HG02852 (cell line): ENCODE data around the gene KLHL25.

Source experiments
- ATAC-seq: cut with Tn5 transposase; IDR thresholded peaks from one replicate; pipeline ENCODE4 v1.9.1; 2021; ENCODE audit warnings: mild to moderate bottlenecking, moderate library complexity; ENCODE audit not compliant: unreplicated experiment

The KLHL25 gene

DNA sequence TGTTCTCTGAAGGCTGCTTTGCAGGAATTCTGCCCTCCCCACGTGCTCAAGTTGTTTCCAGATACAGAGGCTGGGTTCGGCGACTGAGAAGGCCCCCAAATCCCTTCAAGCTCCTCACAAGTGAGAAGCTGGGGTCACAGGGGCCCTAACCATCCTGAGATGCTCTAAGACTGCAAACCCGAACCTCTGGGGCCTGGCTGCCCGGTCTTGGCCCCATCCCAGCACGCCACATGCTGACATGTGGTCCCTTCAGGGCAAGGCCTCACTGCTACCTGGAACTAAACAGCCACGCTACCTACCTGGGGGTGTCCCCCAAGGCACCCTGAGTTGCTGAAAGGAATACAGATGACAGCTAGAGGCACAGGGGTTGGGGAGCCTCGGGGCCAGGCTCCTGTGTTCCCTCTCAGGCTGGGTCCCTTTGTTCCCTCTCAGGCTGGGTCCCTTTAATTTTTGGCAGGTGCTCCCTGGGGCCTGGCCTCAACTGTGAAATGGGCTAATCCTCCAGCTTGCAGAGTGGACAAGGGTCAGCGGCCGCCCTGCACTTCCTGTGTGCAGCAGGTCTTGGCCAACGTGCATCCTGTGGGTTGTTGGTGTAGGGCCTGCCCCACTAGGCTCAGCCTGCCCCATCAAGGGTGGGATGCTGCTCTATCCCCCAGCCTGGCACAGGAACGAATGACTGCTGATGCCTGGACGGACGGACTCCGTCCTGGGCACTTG, 32.5 kb downstream of the KLHL25 start:
- no peak for ATAC-seq

DNA sequence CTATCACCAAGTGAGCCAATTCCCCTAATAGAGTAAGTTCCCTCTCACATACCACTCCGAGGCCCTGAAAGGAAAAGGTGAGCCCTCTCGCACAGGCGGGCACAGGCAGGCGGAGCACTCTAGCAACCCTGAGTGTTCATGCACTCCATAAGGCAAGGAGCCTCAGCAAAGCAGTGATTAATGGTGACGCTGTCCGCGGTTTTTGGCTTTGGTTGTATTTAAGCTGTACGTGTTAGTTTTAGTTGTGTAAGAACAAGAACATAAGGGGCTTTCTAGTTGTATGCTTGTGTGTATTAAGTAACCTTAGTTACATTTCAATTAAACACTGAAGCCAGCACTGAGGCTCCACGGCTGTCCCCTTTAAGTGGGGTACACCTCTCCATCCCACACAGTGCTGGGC, 33.1 kb downstream of the KLHL25 start:
- ATAC-seq, result no peak

DNA sequence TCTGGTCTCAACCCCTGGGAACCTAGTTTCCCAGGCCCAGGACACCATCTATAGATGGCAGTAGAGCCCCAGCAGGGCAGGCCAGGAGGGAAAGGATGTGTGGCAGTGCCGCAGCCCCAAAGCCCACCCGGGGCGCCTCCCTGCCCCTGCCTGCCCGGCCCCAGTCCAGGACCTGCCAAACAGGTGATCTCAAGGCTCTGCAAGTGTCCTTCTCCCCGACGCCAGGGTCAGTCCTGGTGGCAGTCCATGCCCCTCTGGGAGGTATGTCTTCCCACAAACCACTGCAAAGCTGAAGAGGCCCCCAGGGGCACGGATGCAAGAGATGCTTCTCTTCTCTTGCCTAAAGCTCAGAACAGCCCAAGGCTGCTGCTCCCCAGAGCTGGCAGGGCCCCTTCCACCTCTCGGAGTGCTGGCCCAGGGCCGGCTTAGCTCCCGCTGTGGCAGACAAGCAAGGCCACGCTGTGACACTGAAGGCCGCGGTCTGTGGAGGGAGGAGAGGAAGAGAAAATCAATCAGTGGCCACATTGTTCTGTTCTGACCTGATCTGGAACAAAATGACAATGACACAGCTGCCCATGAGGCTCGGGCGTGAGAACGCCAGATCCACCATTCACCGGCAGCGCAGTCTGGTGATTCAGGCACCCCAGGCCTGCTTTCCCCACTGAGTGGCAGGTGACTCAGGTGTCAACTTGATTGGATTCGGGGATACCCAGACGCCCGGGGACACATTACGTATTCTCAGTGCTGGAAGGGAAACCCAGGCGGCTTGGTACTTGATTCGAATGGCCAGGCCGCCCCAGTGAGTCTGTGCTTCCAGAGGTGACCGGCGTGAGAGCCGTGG, 34.0 kb downstream of the KLHL25 start:
- ATAC-seq, result no peak

DNA sequence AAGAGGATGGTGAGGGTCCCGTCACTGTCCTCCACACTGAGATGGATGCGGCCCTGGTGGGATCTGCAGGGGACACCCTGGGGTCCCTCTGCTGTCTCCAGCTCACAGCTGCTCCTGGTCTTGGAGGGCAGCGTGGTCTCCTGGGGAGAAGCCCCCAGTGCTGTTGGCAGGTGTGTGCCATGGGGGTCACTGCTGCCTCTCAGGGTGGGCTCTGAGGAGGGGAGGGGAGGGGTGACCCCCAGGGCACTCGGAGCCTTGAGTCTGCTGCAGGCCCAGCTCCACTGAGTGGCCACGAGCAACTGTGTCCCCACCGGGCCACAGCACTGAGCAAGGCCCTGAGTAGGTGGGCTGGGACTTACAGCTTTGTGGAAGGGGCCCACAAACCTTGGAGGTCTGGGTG, 34.7 kb downstream of the KLHL25 start:
- no peak for ATAC-seq

DNA sequence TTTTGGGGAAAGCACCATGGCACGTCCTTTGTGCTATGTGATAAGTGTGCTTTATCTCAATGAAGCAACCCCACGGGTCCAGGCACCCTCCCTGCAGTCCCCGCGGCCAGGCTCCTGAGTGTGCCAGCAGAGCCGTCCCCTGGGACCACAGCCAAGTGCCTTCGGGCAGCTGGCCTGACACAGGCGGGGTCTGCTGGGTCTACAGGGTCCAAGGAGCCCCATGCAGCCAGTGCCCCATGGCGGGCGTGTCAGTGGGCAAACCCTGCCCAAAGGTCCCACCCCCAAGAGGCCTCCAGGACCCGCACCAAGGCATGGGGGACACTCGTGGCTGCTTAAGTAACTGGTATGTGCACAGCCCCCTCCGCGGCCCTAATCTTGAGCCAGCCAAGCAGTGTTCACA, 35.3 kb downstream of the KLHL25 start:
- ATAC-seq, result no peak

DNA sequence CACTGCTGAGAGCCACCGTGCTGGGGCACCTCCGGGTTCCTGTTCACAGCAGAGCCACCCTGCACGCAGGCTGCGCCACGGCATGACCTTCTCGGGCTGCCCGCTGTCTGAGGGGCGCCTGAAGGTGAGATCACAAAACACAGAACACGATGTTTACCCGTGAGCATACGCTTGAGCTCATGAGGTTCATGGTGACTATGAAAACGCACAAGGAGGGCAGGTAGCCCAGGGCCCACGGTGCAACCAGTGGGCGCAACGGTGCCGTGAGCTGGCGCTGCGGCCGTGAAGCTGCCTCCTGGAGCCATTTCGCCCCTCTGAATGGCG, 36.1 kb downstream of the KLHL25 start:
- no peak for ATAC-seq

DNA sequence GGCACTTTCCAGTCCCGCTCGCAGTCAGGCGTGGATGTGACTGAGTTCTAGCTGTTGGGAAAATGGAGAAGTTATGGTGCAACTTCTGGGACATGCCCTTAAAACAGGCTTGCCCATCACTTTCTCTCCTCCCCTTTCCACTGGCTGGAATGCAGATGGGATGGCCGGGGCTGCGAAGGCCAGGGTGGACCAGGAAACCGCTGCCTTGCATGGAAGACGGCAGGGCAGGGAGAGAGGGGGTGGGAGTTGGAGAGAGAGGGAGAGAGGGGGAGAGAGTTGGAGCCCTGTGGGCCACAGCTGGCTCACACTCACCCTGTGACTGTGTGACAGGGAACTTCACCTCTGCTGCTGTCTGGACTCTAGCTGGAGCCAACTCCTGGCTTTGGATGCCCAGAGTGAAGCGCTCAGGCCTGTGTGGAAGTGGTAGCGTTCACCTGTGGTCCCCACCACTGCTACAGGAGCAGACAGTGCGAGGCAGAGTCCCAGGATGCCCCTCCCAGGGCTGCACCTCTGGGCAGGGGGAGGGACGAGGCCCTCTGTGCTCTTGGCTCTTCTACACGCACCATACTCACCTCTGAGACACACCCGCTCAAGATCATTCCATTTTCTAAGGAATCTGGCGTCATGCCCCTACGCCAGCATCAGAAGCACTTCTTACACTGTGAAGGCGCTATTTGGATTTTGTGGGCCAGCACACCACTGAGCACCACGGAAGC, 36.6 kb downstream of the KLHL25 start:
- no peak for ATAC-seq

DNA sequence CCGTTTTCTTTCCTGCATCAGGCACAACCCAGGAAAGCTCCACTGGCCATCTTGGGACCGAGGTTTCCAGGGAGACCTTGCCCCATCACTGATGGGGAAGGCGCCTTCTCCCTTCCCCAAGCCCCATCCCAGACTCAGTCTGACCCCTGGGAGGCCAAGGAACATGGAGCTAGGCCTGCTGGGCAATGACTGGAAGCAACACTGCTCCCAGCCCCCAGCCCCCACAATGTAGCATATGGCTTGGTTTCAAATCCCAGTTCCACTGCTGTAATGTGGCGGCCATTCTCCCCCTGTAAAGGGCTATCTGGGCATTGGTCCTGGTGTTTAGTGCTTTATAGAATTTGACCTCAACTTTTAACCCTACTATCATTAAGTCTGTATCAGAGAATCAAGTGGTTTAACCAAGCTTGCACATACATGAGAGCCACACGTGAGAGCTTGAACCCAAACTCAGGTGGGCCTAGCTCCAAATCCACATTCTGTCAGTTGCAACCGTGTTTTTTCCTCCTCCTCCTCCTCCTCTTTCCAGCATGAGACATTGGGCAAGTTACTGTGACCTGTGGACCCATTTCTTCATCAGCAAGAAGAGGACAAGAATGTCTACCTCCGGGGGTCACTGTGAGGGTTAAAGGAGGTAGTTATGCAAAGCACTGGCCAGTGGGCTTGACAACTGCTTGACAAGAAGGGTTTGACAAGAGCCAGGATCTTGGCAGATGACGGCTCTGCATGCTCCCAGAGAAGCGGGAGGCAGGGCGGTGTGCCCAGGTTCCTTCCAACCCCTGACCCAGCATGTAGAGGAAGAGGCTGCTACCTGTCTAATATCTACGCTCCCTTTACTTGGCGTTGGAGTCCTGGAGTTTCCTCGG, 37.4 kb downstream of the KLHL25 start:
- no peak for ATAC-seq

DNA sequence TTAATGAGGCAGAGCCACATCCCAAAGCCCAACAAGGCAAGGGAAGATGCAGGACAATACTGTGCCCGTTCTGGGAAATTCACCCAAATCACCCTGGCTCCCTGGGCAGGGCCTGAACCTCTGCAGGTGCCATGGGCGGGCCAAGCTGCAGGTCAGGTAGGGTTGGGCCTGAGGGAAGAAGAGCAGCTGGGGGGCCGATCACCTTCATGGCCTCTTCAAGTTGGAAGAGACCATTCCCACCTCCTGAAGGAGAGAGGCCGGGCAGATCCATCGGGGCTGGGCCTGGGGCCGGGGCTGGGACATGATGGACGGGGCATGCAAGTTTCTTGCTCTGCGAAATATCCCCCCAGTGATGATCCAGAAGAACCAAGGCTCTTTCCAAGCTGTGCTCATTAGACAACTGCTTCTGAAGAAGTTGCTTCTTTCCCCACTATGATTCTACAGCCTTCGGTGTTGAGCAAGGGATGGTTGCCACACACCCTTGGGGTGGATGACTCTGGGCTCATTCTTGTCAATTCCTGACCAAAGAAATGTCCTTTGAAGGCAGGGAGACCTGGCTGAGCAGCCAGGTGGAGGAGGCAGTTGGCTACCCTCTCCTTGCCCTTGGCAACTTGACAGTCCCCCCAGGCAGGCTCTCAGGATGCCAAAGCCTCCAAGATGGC, 38.2 kb downstream of the KLHL25 start:
- no peak for ATAC-seq

DNA sequence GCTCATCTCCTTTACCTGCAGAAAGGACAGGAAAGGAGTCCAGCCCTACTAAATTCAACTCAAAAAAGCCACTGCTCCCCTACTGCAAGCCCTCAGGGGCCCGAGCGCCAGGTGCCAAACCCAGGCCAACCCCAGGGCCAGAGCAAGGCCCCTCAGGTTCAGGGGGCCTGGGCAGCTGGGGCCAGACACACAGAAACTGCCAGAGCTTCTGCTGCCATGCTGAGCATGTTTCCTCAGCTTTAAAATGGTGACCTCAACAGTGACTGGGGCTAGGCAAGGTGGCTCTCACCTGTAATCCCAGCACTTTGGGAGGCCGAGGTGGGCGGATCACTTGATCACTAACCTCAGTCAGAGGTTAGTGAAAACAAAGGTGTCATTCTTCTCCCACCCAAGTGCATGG, 38.8 kb downstream of the KLHL25 start:
- no peak for ATAC-seq

DNA sequence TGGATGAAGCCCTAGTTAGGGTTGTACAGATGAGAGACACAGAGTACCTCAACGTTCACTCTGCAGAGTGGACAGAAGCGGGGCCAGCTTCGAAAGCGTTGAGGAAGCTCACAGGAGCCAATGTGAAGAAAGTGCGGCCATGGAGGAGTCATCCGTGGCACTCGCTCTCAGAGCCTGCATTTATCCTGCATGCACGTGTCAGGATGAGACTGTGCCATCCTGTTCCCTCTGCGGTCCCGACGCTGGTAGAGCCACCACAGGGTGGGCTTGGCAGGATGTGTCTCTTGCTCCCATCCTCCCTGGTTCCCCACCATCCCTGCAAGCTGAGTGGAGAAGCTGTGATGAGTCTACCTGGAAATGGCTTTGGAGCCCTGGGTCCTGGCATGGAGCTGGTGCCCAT, 39.3 kb downstream of the KLHL25 start:
- no peak for ATAC-seq

DNA sequence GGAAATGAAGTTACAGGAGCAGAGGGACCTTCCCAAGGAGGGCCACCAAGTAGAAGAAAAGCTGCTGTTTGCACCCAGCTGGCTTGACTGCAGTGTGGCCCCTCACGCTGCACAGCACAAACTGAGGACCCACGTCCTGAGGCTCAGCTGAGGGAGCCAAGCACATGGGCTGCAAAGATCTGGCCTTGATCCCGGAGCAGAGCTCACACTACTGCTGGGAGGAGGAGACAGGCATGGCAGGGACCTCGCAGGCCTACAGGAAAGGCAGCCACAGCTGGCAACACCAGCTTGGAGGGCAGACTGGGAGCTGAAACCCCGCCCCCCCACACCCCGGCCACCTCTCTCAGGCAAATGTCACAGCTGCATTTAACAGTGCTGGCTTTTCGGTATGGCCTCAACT, 39.7 kb downstream of the KLHL25 start:
- ATAC-seq, result no peak

DNA sequence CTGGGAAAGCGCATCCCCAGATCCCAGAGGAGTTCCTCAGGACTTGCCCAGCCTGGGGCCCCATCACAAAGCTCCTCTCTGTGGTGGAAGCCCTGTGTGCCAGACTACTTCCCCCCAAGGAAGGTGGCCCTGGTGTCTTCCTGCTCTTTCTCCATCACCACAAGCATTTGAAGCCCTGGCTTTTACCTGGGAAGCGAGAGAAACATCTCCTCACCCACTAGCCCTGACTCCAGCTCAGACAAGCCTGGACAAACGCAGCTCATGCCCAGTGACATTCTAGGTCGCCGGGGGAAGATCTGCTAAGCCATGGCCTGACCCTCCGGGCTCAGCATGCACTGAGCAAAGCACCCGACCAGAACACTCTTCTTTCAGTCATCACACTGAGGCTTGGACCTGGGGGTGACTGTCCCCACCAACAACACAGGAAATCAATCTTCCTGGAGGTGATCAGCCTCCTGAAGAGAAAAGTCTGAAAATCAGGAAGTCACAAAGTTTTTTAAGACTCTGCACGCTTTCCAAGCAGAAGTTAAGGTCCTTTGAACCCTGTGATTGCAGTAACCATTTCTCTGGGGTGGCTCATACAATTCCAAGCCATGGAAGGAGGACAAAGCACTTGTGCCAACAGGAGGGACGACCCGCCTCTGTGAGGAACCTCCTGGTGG, 40.8 kb downstream of the KLHL25 start:
- ATAC-seq, result no peak

DNA sequence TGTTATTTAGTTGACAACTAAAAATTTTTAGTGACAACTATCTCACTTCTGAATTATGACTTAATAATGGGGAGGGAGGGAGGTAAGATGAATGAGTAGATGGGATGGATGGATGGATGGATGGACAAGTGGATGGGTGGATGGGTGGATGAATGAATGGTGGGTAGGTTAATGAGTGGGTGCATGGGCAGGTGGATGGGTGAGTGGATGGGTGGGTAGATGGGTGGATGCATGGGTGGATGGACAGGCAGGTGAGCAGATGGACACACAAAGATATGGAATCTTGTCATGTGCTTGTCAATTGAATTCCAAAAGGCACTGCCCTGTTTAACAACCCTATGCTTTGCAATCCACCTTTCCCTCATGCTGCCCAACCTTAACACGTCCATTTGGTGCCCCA, 41.5 kb downstream of the KLHL25 start:
- ATAC-seq, result no peak

DNA sequence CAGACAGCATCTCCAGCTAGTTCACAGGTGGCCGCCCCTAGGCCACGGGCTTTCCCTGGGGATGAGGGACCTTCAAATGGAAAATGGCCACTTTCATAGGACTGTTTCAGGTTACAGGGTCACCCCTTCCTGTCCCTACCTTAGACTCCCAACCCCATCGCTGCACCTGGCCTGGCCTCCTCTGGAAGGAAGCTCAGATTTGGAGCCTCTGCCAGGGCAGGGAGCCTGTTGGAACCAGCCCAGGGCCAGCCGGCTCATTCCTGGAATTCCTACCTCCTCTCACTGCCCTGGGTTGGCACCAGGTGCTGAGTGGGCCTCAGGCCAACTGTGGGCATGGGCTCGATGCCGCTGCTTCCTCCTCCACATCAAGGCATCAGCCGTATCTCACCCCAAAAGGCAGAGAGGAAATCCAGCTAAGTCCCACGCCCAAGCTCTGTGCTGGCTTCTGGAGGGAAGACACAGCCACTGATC, 42.2 kb downstream of the KLHL25 start:
- ATAC-seq, result no peak

DNA sequence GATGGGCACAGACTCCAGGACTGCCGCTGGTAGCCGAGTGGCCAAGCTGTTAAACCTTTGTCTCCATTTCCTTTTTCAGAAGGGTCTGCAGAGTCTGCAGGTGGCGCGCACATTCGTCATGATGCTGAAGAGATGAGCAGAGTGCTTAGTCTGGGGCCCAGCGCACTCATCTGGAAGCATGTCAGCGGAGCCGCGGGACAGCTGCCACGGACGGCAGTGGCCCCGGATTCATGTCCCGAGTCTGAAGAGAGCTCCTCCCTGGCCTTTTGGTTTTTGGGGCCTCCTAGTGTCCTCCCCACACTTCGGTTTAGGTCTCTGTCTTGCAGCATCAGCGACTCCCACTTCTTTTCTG, 42.6 kb downstream of the KLHL25 start:
- no peak for ATAC-seq

DNA sequence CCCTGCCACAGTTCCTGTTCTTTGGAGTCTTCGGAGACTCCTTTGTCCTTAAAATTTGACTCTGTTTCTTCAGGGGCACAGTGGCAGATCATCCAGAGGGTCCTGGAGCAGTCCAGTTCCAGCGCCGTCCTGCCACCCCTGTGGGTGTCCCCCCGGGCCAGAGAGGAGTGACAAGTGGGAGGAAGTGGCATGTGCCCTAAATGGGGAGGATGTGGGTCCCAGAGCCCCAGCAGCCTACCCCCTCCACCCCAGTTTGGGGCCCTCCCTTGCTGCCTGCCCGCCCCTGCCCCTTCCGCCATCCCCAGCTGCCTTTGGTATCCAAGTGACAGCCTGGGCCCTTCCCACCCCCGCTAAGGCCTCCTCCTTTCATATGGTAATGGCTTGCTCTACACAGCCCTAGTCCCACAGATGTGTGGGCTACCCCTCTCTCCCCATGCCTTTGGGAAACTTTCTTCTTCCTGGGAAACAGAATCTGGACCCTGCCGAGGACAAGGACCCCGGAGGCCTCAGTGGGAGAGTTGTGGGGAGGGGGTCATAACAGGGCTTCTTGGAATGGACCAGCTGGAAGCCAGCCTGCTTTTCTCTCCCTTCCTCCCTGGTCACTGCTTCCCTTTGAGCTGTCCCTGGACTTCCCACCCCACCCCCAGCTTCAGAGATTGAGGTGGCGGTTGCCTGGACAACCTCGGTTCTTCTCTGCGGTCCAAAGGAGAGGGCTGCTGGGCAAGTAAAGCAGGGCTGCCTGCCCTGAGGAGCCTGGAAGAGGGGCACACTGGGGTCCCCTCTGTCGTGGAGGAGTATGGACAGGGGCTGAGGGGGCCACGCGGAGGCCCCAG, 43.2 kb downstream of the KLHL25 start:
- no peak for ATAC-seq

DNA sequence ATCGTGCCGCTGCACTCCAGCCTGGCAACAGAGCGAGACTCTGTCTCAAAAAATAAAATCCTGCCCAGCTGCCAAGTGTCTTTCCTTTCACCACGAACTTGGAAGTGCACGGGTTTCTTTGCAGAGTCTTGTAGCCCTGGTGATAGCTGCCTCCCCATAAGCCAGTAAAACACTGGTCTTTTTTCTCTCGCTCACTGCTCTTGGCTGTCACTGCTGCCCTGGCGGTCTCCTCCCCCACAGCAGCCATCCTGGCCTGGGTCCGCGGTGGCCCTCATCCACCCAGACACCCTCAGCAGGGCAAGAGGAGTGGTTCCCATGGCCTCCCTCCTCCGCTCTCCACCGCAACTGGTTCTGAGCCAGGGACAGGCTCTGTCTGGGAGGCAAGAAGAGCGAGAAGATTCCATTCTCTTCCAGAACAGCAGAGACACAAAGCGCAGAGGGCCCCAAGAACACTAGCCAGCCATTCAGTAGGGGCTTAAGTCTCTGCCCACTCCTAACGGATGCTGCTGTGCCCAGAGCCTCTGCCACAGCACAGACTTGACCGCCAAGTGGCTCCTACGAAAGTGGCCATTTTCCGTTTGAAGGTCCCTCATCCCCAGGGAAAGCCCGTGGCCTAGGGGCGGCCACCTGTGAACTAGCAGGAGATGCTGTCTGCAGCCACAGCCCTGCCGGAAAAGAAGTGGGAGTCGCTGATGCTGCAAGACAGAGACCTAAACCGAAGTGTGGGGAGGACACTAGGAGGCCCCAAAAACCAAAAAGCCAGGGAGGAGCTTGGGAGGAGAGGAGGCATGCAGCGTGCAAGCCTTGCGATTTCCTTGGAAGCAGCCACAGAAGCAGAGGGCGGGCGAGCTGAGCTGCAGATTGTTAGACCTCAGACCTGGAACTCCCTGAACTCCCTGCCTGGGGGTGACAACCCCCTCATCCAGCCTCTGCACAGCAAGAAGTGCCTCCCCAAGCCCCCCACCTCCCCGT, 44.1 kb downstream of the KLHL25 start:
- ATAC-seq, result no peak
